HepG2 (cell line): ENCODE results near the gene CCL8. TPM values are rescaled to one million over a fixed set of nuclear protein-coding genes. Genes with fewer than 3 reads are reported as not detected.
"Not testable (repeated sequence)": the region's sequence is repeated elsewhere in the genome, so short reads cannot be mapped to it uniquely, and the experiment has no call there.

Experiments used
- ATAC-seq: fragments of 200-7000 bp; cut with Tn5 transposase; 3 replicates; pipeline ENCODE4 v1.9.1; 2020; ENCODE audit warnings: mild to moderate bottlenecking, moderate library complexity
- BruUV-seq: library from RNA; stranded (reverse); fragments of 400-500 nt; replicated peaks from 2 replicates; lab custom pipeline; 2021; lab: Mats Ljungman, UMichigan
- CTCF ChIA-PET: fragments of 300-600 bp; formaldehyde crosslinking; extraction: SDS; loops from one replicate; lab custom pipeline; 2021; ENCODE audit warnings: low total read pairs, inconsistent platforms, low intra/inter-chr PET ratio; lab: Yijun Ruan, JAX
- POLR2A ChIA-PET: fragments of 350-600 bp; sonication (Branson Sonifier 250); formaldehyde crosslinking; loops from one replicate; lab custom pipeline; 2020; ENCODE audit warnings: antibody characterized with exemption, inconsistent platforms; lab: Yijun Ruan, JAX
- DNase-seq: peaks from one replicate; pipeline ENCODE4 v3.0.0-alpha.2; 2015; ENCODE audit warnings: low spot score
- FAIRE-seq: peaks from 3 replicates; lab custom pipeline; 2011; peaks lifted over from hg19 to GRCh38; lab: Jason Lieb, UNC
- H2AFZ ChIP-seq: one replicate; pipeline ENCODE4 v1.6.1; 2011; ENCODE audit warnings: low read length, inconsistent platforms
- H3K27ac ChIP-seq: fragments of 300-600 bp; 3 replicates; pipeline ENCODE4 v1.8.0; 2011; ENCODE audit warnings: mixed run types, mild to moderate bottlenecking, mixed read lengths, low read length, inconsistent platforms; ENCODE audit not compliant: insufficient read depth; ENCODE audit errors: extremely low read length
- H3K27me3 ChIP-seq, 2 experiments: fragments of 200-600 bp in 1 of 2; 2 replicates in 1 of 2; 3 replicates in 1 of 2; pipeline versions ENCODE4 v1.6.0 to v1.8.0; 2011; ENCODE audit warnings: low read length in 2 of 2, mild to moderate bottlenecking in 2 of 2, moderate library complexity in 2 of 2, inconsistent platforms in 1 of 2; ENCODE audit not compliant: insufficient read depth in 2 of 2, control insufficient read depth in 1 of 2
- H3K36me3 ChIP-seq, 2 experiments: fragments of 200-600 bp in 1 of 2; replicated peaks in 1 of 2; 2 replicates in 1 of 2; 3 replicates in 1 of 2; pipeline versions ENCODE4 v1.5.1 to v1.8.0; 2011; ENCODE audit warnings: low read length in 2 of 2, inconsistent platforms in 1 of 2; ENCODE audit not compliant: insufficient read depth in 2 of 2, control insufficient read depth in 1 of 2
- H3K4me1 ChIP-seq: 2 replicates; pipeline ENCODE4 v1.5.1; 2012; ENCODE audit warnings: low read length, inconsistent platforms; ENCODE audit not compliant: insufficient read depth
- H3K4me2 ChIP-seq: 2 replicates; pipeline ENCODE4 v1.6.0; 2011; ENCODE audit warnings: low read depth, low read length, inconsistent platforms
- H3K4me3 ChIP-seq, 3 experiments: fragments of 200-600 bp in 1 of 3; sonication (generic), shearing (Covaris generic) in 1 of 3; replicated peaks in 1 of 3; 2 replicates each; pipeline ENCODE4 v1.5.1; 2011 to 2016; ENCODE audit warnings: low read length in 3 of 3, inconsistent platforms in 2 of 3, low read depth in 2 of 3, mild to moderate bottlenecking in 2 of 3, control low read depth in 1 of 3, mixed read lengths in 1 of 3; ENCODE audit not compliant: insufficient read depth in 1 of 3
- H3K79me2 ChIP-seq: one replicate; pipeline ENCODE4 v1.6.1; 2011; ENCODE audit warnings: low read length, inconsistent platforms; ENCODE audit not compliant: insufficient read depth
- H3K9ac ChIP-seq: 2 replicates; pipeline ENCODE4 v1.6.0; 2011; ENCODE audit warnings: mild to moderate bottlenecking, low read depth, low read length, inconsistent platforms; ENCODE audit not compliant: insufficient read depth
- H3K9me3 ChIP-seq: 2 replicates; pipeline ENCODE4 v1.5.1; 2012; ENCODE audit warnings: mild to moderate bottlenecking, low read length
- H4K20me1 ChIP-seq: 2 replicates; pipeline ENCODE4 v1.6.0; 2011; ENCODE audit warnings: inconsistent platforms, mild to moderate bottlenecking, low read length, moderate library complexity; ENCODE audit not compliant: insufficient read depth
- CERS6 ChIP-seq: sonication (generic); formaldehyde crosslinking; IDR thresholded peaks from 2 replicates; pipeline ENCODE4 v1.5.0; 2020; ENCODE audit warnings: missing genetic modification reagents
- EED ChIP-seq: sonication (generic); formaldehyde crosslinking; IDR thresholded peaks from 2 replicates; pipeline ENCODE4 v1.5.0; 2020; ENCODE audit warnings: mild to moderate bottlenecking, missing genetic modification reagents
- KDM4B ChIP-seq: sonication (generic); formaldehyde crosslinking; IDR thresholded peaks from 2 replicates; pipeline ENCODE4 v1.4.0; 2020; ENCODE audit warnings: missing genetic modification reagents
- PHF5A ChIP-seq: IDR thresholded peaks from one replicate; pipeline ENCODE4 v1.6.1; 2018; ENCODE audit warnings: low read depth, missing genetic modification reagents; ENCODE audit not compliant: unreplicated experiment
- ZFP36L1 ChIP-seq: sonication (generic); formaldehyde crosslinking; IDR thresholded peaks from 2 replicates; pipeline ENCODE4 v1.8.0; 2022; ENCODE audit warnings: mild to moderate bottlenecking, missing genetic modification reagents, moderate library complexity
- ZNF263 ChIP-seq: sonication (generic); formaldehyde crosslinking; IDR thresholded peaks from 2 replicates; pipeline ENCODE4 v1.4.0; 2020; ENCODE audit warnings: missing genetic modification reagents
- ZNF280B ChIP-seq: sonication (generic); formaldehyde crosslinking; IDR thresholded peaks from 2 replicates; pipeline ENCODE4 v1.5.0; 2020; ENCODE audit warnings: missing genetic modification reagents, mild to moderate bottlenecking, borderline replicate concordance
- WGBS: methylation state at CpG from one replicate; pipeline ENCODE4 v1.1.6; 2017; ENCODE audit warnings: low lambda C conversion rate; 5-methylcytosine and 5-hydroxymethylcytosine counted together
- in situ Hi-C: cut with HindIII; loops from 2 replicates; pipeline ENCODE4 v1.10.0; 2017; ENCODE audit warnings: low pct_unique_long_range_greater_than_20kb; ENCODE audit not compliant: extremely low pct_ligation_motif_present
- intact Hi-C: fragments of 100-400 bp; cut with micrococcal nuclease; formaldehyde crosslinking; loops from one replicate; pipeline ENCODE4 v1.10.0; 2022; ENCODE audit not compliant: unreplicated experiment
- polyA plus RNA-seq, 8 experiments: library from polyadenylated mRNA; depleted of rRNA in 3 of 8; stranded (reverse) in 7 of 8; unstranded in 1 of 8; fragments of >200 nt; fragmentation: Illumina TruSeq in 4 of 8; extraction: Trizol in 4 of 8; gene quantifications; 2 replicates each; pipeline versions ENCODE4 v1.2.1 to v1.2.3, GENCODE V29; 2011 to 2016; ENCODE audit warnings: low read depth in 4 of 8, missing spikeins in 1 of 8, mixed read lengths in 1 of 8; ENCODE audit not compliant: insufficient read depth in 1 of 8
- total RNA-seq, 5 experiments: library from RNA; depleted of rRNA; stranded (reverse); fragments of >200 nt; fragmentation: Illumina TruSeq; extraction: Trizol; gene quantifications; 2 replicates each; pipeline ENCODE4 v1.2.3, GENCODE V29; 2016; ENCODE audit warnings: low read depth in 1 of 5

The CCL8 gene
- total and polyA plus RNA-seq, 2 of the 13 experiments (the other 11 are each of a cell fraction or from before 2014, with no cell fraction given), result not detected

- TF ChIP-seq ZFP36L1 (CRISPR knock-in tag) (no peak), EED (no peak), KDM4B (CRISPR knock-in tag) (no peak), CERS6 (CRISPR knock-in tag) (no peak), ZNF280B (CRISPR knock-in tag) (no peak)
These were observed 761 bp upstream of the CCL8 start (continued) for GRCh38 chr17:34318474-34318873.

- Histone ChIP-seq H3K4me1 (no peaks in the 10 kb centered on the region), H2AFZ (no peak overlapping the region), H3K9ac (no peak overlapping the region), H3K79me2 (no peaks in the 10 kb centered on the region), H3K36me3 (no peaks in the 10 kb centered on the region), H3K4me2 (no peak overlapping the region), H3K27me3 (no peaks in the 10 kb centered on the region; a peak in 1 of 5 replicates), H4K20me1 (no peaks in the 10 kb centered on the region), H3K4me3 (no peak overlapping the region), H3K27ac (no peak overlapping the region), H3K9me3 (no peaks in the 10 kb centered on the region)
- in situ Hi-C loops, result no loop called here
- intact Hi-C loops, result no loop called here
- no peak for ATAC-seq
- TF ChIP-seq PHF5A (CRISPR knock-in tag) (no peak), ZNF263 (no peak)
- FAIRE-seq, result no peak
- no peak for DNase-seq
- CTCF ChIA-PET, result no interaction called here
- POLR2A ChIA-PET, result no interaction called here
- no TSS peak for BruUV-seq
These were observed 2.7 kb downstream of the CCL8 start for GRCh38 chr17:34321964-34322363.

GRCh38 chr17:34327580-34327979, 8.3 kb downstream of the CCL8 start:
- intact Hi-C loops, H2AFZ ChIP-seq, H3K36me3 ChIP-seq, FAIRE-seq, CTCF ChIA-PET, H3K9ac ChIP-seq, H3K27me3 ChIP-seq, H3K79me2 ChIP-seq, H3K4me2 ChIP-seq, POLR2A ChIA-PET, in situ Hi-C loops, H3K4me3 ChIP-seq, H3K4me1 ChIP-seq, H3K27ac ChIP-seq, H3K9me3 ChIP-seq, ATAC-seq, BruUV-seq, DNase-seq, H4K20me1 ChIP-seq: not testable (repeated sequence)
- 1% methylated on average over 4 of the region's 4 CpGs for WGBS
